H9 (cell line): ENCODE data around the gene TMEM86A. TPM values are rescaled to one million over a fixed set of nuclear protein-coding genes. Genes with fewer than 3 reads are reported as not detected.

Experiments
- DNase-seq: peaks from one replicate; pipeline ENCODE4 v3.0.0-alpha.2; 2017
- H2AFZ ChIP-seq: one replicate; pipeline ENCODE4 v1.6.1; 2013; ENCODE audit warnings: mild to moderate bottlenecking, low read length, control low read depth, moderate library complexity
- H2AK5ac ChIP-seq: 2 replicates; pipeline ENCODE4 v1.6.1; 2013; ENCODE audit warnings: low read length, control low read depth, mixed read lengths; ENCODE audit not compliant: insufficient read length
- H2BK120ac ChIP-seq: one replicate; pipeline ENCODE4 v1.6.1; 2013; ENCODE audit warnings: low read depth, mild to moderate bottlenecking, low read length, control low read depth, inconsistent platforms; ENCODE audit not compliant: poor library complexity, severe bottlenecking
- H2BK12ac ChIP-seq: 2 replicates; pipeline ENCODE4 v1.6.1; 2013; ENCODE audit warnings: low read length, control low read depth, mixed read lengths, low read depth; ENCODE audit not compliant: insufficient read length
- H2BK15ac ChIP-seq: 2 replicates; pipeline ENCODE4 v1.6.1; 2013; ENCODE audit warnings: low read depth, low read length, control low read depth
- H2BK20ac ChIP-seq: one replicate; pipeline ENCODE4 v1.6.1; 2013; ENCODE audit warnings: low read depth, mild to moderate bottlenecking, low read length, control low read depth, inconsistent platforms; ENCODE audit not compliant: poor library complexity, severe bottlenecking
- H2BK5ac ChIP-seq: 2 replicates; pipeline ENCODE4 v1.6.1; 2013; ENCODE audit warnings: low read length, control low read depth, mixed read lengths; ENCODE audit not compliant: insufficient read length
- H3K14ac ChIP-seq: 2 replicates; pipeline ENCODE4 v1.6.1; 2013; ENCODE audit warnings: low read length, control low read depth; ENCODE audit not compliant: insufficient read depth
- H3K18ac ChIP-seq: 2 replicates; pipeline ENCODE4 v1.6.1; 2013; ENCODE audit warnings: low read depth, mild to moderate bottlenecking, mixed read lengths, low read length, control low read depth; ENCODE audit not compliant: insufficient read length
- H3K23ac ChIP-seq: 2 replicates; pipeline ENCODE4 v1.6.1; 2013; ENCODE audit warnings: low read length, control low read depth, mixed read lengths, low read depth; ENCODE audit not compliant: insufficient read length
- H3K23me2 ChIP-seq: 2 replicates; pipeline ENCODE4 v1.6.1; 2013; ENCODE audit warnings: low read depth, mild to moderate bottlenecking, mixed read lengths, low read length, control low read depth; ENCODE audit not compliant: insufficient read length, poor library complexity, severe bottlenecking
- H3K27ac ChIP-seq: 2 replicates; pipeline ENCODE4 v1.5.1; 2013; ENCODE audit warnings: low read length, control low read depth, mixed read lengths, low read depth; ENCODE audit not compliant: insufficient read length
- H3K27me3 ChIP-seq: 2 replicates; pipeline ENCODE4 v1.6.1; 2013; ENCODE audit warnings: low read length, control low read depth, inconsistent platforms; ENCODE audit not compliant: insufficient read depth
- H3K4ac ChIP-seq: 2 replicates; pipeline ENCODE4 v1.6.1; 2013; ENCODE audit warnings: low read depth, mild to moderate bottlenecking, control low read depth, inconsistent platforms, low read length, moderate library complexity
- H3K4me1 ChIP-seq: 2 replicates; pipeline ENCODE4 v1.6.1; 2013; ENCODE audit warnings: low read length, control low read depth, inconsistent platforms; ENCODE audit not compliant: insufficient read depth
- H3K4me2 ChIP-seq: 2 replicates; pipeline ENCODE4 v1.6.1; 2013; ENCODE audit warnings: low read length, control low read depth, mixed read lengths; ENCODE audit not compliant: insufficient read length, insufficient read depth
- H3K56ac ChIP-seq: 2 replicates; pipeline ENCODE4 v1.6.1; 2013; ENCODE audit warnings: low read depth, mild to moderate bottlenecking, mixed read lengths, low read length, control low read depth; ENCODE audit not compliant: insufficient read length
- H3K79me1 ChIP-seq: 2 replicates; pipeline ENCODE4 v1.6.1; 2013; ENCODE audit warnings: low read depth, mild to moderate bottlenecking, moderate library complexity, low read length, control low read depth, inconsistent platforms; ENCODE audit not compliant: insufficient read depth, poor library complexity, severe bottlenecking
- H3K79me2 ChIP-seq: 2 replicates; pipeline ENCODE4 v1.6.1; 2013; ENCODE audit warnings: low read length, control low read depth, inconsistent platforms; ENCODE audit not compliant: insufficient read depth
- H3K9ac ChIP-seq: 2 replicates; pipeline ENCODE4 v1.6.1; 2013; ENCODE audit warnings: low read length, control low read depth, mixed read lengths; ENCODE audit not compliant: insufficient read length; ENCODE audit errors: extremely low read depth
- H3K9me3 ChIP-seq: one replicate; pipeline ENCODE4 v1.6.1; 2013; ENCODE audit warnings: low read depth, low read length, inconsistent platforms; ENCODE audit not compliant: control insufficient read depth
- H3T11ph ChIP-seq: one replicate; pipeline ENCODE4 v1.6.1; 2013; ENCODE audit warnings: mild to moderate bottlenecking, low read length, control low read depth, inconsistent platforms
- H4K20me1 ChIP-seq: one replicate; pipeline ENCODE4 v1.6.1; 2013; ENCODE audit not compliant: control insufficient read depth, insufficient read length, insufficient read depth
- H4K5ac ChIP-seq: 2 replicates; pipeline ENCODE4 v1.6.1; 2013; ENCODE audit warnings: low read depth, mild to moderate bottlenecking, mixed read lengths, low read length, control low read depth; ENCODE audit not compliant: insufficient read length
- H4K8ac ChIP-seq: replicated peaks from 2 replicates; pipeline ENCODE4 v1.6.1; 2013; ENCODE audit warnings: low read length, control low read depth, mixed read lengths, low read depth; ENCODE audit not compliant: insufficient read length
- H4K91ac ChIP-seq: 2 replicates; pipeline ENCODE4 v1.6.1; 2013; ENCODE audit warnings: low read depth, mild to moderate bottlenecking, moderate library complexity, mixed read lengths, low read length, control low read depth; ENCODE audit not compliant: insufficient read length
- H3K27ac Mint-ChIP-seq, 3 experiments: 2 replicates in 2 of 3; 3 replicates in 1 of 3; pipeline ENCODE4 v1.8.0; 2020 to 2021; ENCODE audit warnings: mixed read lengths in 3 of 3, mild to moderate bottlenecking in 1 of 3, moderate library complexity in 1 of 3
- H3K27me3 Mint-ChIP-seq: 2 replicates; pipeline ENCODE4 v1.8.0; 2021; ENCODE audit warnings: low read depth, mild to moderate bottlenecking, moderate library complexity, mixed read lengths
- H3K36me3 Mint-ChIP-seq, 3 experiments: 2 replicates in 2 of 3; 3 replicates in 1 of 3; pipeline ENCODE4 v1.8.0; 2020 to 2021; ENCODE audit warnings: low read depth in 3 of 3, mixed read lengths in 3 of 3; ENCODE audit not compliant: insufficient read depth in 1 of 3
- H3K4me1 Mint-ChIP-seq, 2 experiments: 2 replicates each; pipeline ENCODE4 v1.8.0; 2020; ENCODE audit warnings: mixed read lengths in 2 of 2
- H3K4me3 Mint-ChIP-seq, 2 experiments: 2 replicates in 1 of 2; 3 replicates in 1 of 2; pipeline ENCODE4 v1.8.0; 2020 to 2021; ENCODE audit warnings: mild to moderate bottlenecking in 2 of 2, mixed read lengths in 2 of 2, moderate library complexity in 1 of 2
- H3K9me3 Mint-ChIP-seq, 2 experiments: 2 replicates in 1 of 2; 3 replicates in 1 of 2; pipeline ENCODE4 v1.8.0; 2020; ENCODE audit warnings: mild to moderate bottlenecking in 2 of 2, mixed read lengths in 2 of 2, moderate library complexity in 1 of 2
- CTCF ChIP-seq: fragments of 200-600 bp; sonication (generic); conservative IDR thresholded peaks from 3 replicates; pipeline ENCODE4 v1.8.0; 2021; ENCODE audit warnings: antibody characterized with exemption, mild to moderate bottlenecking
- WGBS: extraction: QIAGEN DNeasy Blood & Tissue Kit; methylation state at CpG from one replicate; pipeline ENCODE4 v1.1.7; 2013; ENCODE audit warnings: missing lambda C conversion rate, low lambda C conversion rate, mixed read lengths; ENCODE audit not compliant: insufficient read length; ENCODE audit errors: extremely low coverage; 5-methylcytosine and 5-hydroxymethylcytosine counted together
- total RNA-seq: library from RNA; stranded (reverse); gene quantifications from 2 replicates; pipeline ENCODE4 v1.2.1, GENCODE V29; 2021

The TMEM86A gene
- total RNA-seq, 1 experiment from 2014 or later = 2.3 TPM

GRCh38 chr11:18700872-18701271, 2.3 kb downstream of the TMEM86A start:
- Histone ChIP-seq H2BK120ac (no peak overlapping the region), H2AFZ (no peak overlapping the region), H3K9me3 (no peaks in the 10 kb centered on the region), H3K9ac (no peak overlapping the region), H3K14ac (no peak overlapping the region), H4K91ac (no peak overlapping the region), H3K56ac (no peak overlapping the region), H2BK12ac (no peak overlapping the region), H2BK20ac (no peak overlapping the region), H3K79me2 (no peaks in the 10 kb centered on the region), H3K4ac (no peak overlapping the region), H4K5ac (no peak overlapping the region), H3K4me1 (no peaks in the 10 kb centered on the region; the same call in 1 of the 2 replicates), H3T11ph (no peak overlapping the region), H3K27me3 (no peaks in the 10 kb centered on the region; the same call in 1 of the 2 replicates), H3K23ac (no peak overlapping the region), H4K20me1 (no peaks in the 10 kb centered on the region), H3K4me2 (no peak overlapping the region), H4K8ac (no peak overlapping the region), H3K27ac (no peak overlapping the region), H3K18ac (no peak overlapping the region), H3K79me1 (no peaks in the 10 kb centered on the region), H3K23me2 (peaks cover 2% of the 10 kb centered on the region), H2BK5ac (no peak overlapping the region), H2AK5ac (no peak overlapping the region), H2BK15ac (no peak overlapping the region)
- no peak for DNase-seq
- Mint-ChIP-seq H3K4me3 (peak overlapping the region in 1 of 2 experiments; percentile 10; a peak in 1 of 5 replicates), H3K9me3 (no peaks in the 10 kb centered on the region), H3K36me3 (no peaks in the 10 kb centered on the region), H3K27me3 (peaks cover 49% of the 10 kb centered on the region), H3K4me1 (peaks cover 17 to 19% of the 10 kb centered on the region in 2 experiments), H3K27ac (no peak overlapping the region)
- WGBS = no CpG with 5 or more reads among the region's 7 CpGs
- no peak for TF ChIP-seq CTCF
